ENCODE data around the gene PNPLA1.

PNPLA1 gene

DNA sequence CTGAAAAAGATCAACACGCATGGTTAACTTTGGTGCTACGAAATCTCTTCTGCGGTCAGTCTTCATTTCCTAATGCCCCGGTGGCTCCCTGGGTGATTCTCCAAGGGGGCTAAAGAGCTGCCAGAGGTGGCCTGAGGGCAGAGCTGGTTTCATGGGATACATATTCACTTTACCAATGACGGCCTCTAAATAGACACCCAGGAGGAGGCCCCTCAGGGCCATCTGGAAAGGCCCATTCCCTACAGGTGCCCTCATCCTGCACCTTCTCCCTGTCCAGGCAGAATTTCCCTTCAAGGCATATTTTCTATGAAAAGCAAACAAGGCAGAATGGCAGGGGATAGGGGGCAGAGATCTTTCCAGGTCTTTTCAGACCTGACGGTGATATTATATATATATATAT is 54.3 kb downstream of the PNPLA1 start:
- TF ChIP-seq POLR2AphosphoS5 (IDR thresholded peaks at IDR 0.05; ENCODE audit: low read depth, low read length) (no peak), FOXP2 (optimal IDR thresholded peaks at IDR 0.05; ENCODE audit: borderline replicate concordance, extremely low read depth, extremely low read length, insufficient read depth) (no peak), SIN3A (IDR thresholded peaks at IDR 0.05; ENCODE audit: borderline replicate concordance, insufficient read depth, low read length) (no peak)
- TF ChIP-seq, protein P1, sequence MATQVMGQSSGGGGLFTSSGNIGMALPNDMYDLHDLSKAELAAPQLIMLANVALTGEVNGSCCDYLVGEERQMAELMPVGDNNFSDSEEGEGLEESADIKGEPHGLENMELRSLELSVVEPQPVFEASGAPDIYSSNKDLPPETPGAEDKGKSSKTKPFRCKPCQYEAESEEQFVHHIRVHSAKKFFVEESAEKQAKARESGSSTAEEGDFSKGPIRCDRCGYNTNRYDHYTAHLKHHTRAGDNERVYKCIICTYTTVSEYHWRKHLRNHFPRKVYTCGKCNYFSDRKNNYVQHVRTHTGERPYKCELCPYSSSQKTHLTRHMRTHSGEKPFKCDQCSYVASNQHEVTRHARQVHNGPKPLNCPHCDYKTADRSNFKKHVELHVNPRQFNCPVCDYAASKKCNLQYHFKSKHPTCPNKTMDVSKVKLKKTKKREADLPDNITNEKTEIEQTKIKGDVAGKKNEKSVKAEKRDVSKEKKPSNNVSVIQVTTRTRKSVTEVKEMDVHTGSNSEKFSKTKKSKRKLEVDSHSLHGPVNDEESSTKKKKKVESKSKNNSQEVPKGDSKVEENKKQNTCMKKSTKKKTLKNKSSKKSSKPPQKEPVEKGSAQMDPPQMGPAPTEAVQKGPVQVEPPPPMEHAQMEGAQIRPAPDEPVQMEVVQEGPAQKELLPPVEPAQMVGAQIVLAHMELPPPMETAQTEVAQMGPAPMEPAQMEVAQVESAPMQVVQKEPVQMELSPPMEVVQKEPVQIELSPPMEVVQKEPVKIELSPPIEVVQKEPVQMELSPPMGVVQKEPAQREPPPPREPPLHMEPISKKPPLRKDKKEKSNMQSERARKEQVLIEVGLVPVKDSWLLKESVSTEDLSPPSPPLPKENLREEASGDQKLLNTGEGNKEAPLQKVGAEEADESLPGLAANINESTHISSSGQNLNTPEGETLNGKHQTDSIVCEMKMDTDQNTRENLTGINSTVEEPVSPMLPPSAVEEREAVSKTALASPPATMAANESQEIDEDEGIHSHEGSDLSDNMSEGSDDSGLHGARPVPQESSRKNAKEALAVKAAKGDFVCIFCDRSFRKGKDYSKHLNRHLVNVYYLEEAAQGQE (IDR thresholded peaks at IDR 0.05; ENCODE audit: insufficient read depth in 1 of 2, low read depth in 2 of 2, low read length in 2 of 2), result no peak

DNA sequence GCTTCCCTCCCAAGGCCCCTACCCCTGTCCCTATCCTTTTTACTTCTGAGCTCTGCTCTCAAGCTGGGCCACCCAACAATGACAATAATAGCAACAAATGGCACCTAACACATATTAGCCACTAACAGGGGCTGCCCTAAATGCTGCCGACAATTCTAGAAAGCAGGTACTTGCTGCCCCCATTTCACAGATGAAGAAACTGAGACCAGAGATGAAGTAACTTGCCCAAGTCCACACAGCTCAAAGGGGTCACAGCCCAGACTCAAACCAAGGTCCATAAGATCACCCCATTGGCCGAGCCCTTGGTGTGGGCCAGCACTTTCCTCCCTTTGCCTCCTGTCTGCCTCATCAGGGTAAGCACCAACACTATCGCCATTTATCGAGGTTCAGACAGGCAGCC is 54.9 kb downstream of the PNPLA1 start:
- TF ChIP-seq FOXP2 (optimal IDR thresholded peaks at IDR 0.05; ENCODE audit: borderline replicate concordance, extremely low read depth, extremely low read length, insufficient read depth) (no peak), POLR2AphosphoS5 (IDR thresholded peaks at IDR 0.05; ENCODE audit: low read depth, low read length) (no peak), TAF1 (IDR thresholded peaks at IDR 0.05; ENCODE audit: borderline replicate concordance, insufficient read depth, low read length) (no peak), SIN3A (IDR thresholded peaks at IDR 0.05; ENCODE audit: borderline replicate concordance, insufficient read depth, low read length) (no peak)
- TF ChIP-seq, protein P1 (IDR thresholded peaks at IDR 0.05; ENCODE audit: insufficient read depth in 1 of 2, low read depth in 2 of 2, low read length in 2 of 2), result no peak

DNA sequence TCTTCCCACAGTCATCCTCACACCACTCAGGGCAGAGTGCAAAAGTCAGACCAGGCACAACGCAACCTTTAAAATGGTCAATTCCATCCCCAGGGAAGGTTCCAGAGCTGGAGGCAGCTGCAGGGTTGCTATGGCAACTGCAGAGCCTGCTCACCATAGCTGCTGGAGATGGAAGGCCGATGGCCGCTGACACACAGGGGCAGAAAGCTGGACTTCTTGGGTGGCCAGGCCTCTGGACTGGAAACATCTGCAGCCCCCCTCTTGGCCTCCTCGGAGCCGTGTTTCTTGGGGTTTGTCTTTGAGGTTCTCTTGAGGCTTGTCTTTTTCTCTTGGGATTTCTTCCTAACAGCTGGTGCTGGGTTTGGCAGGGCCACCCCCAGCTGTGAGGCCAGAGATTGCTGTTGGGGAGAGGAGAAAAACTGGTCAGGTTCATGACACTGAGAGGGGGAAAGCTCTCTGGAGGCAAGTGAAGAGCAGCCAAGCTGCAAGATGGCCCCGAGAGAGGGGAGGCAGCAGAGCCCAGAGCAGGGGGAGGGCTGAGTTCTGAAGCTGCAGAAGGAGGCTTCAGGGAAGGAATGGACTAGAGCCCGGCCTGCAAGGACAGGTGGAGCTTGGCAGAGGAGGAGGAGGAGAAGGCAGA is 56.6 kb downstream of the PNPLA1 start:
- no peak for TF ChIP-seq POLR2AphosphoS5 (IDR thresholded peaks at IDR 0.05; ENCODE audit: low read depth, low read length)
- TF ChIP-seq TAF1 (IDR thresholded peaks at IDR 0.05; ENCODE audit: borderline replicate concordance, insufficient read depth, low read length), result no peak
- TF ChIP-seq SIN3A (IDR thresholded peaks at IDR 0.05; ENCODE audit: borderline replicate concordance, insufficient read depth, low read length), result no peak
- TF ChIP-seq, protein P1 (IDR thresholded peaks at IDR 0.05; ENCODE audit: insufficient read depth in 1 of 2, low read depth in 2 of 2, low read length in 2 of 2), result no peak
- no peak for TF ChIP-seq FOXP2 (optimal IDR thresholded peaks at IDR 0.05; ENCODE audit: borderline replicate concordance, extremely low read depth, extremely low read length, insufficient read depth)

DNA sequence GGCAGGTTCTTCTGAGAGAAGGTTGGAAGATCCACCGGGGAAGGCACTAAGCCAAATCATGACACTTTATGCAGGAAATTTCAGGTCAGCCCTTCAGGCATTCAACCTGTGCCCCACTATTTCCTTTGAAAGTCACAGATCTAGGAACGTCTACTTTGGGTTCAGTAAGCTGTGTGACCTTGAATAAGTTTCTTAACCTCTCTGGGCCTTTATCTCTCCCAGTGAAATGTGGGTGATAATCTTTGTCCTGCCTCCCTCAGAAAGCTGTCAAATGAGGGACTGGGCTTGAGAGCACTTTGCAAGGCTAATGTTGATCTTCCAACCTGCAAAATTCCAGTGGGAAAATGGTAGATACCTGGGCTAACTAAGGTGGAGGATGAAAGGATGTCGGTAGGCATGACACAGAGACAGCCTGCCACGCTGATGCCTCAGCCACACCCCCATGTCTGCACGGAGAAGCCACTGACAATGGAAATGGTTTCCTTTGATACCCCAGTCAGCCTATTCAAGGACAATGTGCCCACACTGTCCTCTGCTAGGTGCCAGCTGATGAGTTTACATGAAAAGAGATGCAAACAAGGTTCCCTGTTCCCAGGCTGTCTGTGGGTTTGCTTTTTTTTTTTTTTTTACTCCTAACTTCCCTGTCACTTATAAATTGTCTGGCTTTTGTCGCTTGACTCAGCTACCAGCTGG is 57.5 kb downstream of the PNPLA1 start:
- TF ChIP-seq, protein P1 (IDR thresholded peaks at IDR 0.05; ENCODE audit: insufficient read depth in 1 of 2, low read depth in 2 of 2, low read length in 2 of 2), result no peak
- no peak for TF ChIP-seq POLR2AphosphoS5 (IDR thresholded peaks at IDR 0.05; ENCODE audit: low read depth, low read length)
- no peak for TF ChIP-seq TAF1 (IDR thresholded peaks at IDR 0.05; ENCODE audit: borderline replicate concordance, insufficient read depth, low read length)
- no peak for TF ChIP-seq SIN3A (IDR thresholded peaks at IDR 0.05; ENCODE audit: borderline replicate concordance, insufficient read depth, low read length)
- TF ChIP-seq FOXP2 (optimal IDR thresholded peaks at IDR 0.05; ENCODE audit: borderline replicate concordance, extremely low read depth, extremely low read length, insufficient read depth), result no peak

Measured in PFSK-1 (cell line).